HG03103 (cell line): Measurements from ENCODE around the gene SIK3.
A peak's percentile ranks its signal among the peaks of the same experiment; 100 is the strongest.

ENCODE experiments used
- ATAC-seq: cut with Tn5 transposase; IDR thresholded peaks from one replicate; pipeline ENCODE4 v1.9.1; 2021; ENCODE audit warnings: low read depth; ENCODE audit not compliant: unreplicated experiment

SIK3 gene

GRCh38 chr11:116936754-116937446 is 161.3 kb downstream of the SIK3 start:
- ATAC-seq: no peak

- no peak for ATAC-seq
Observed at GRCh38 chr11:116935514-116935913, 162.7 kb downstream of the SIK3 start.

- ATAC-seq: no peak
Observed at GRCh38 chr11:116935089-116935488, 163.1 kb downstream of the SIK3 start.

GRCh38 chr11:116933961-116934360 is 164.3 kb downstream of the SIK3 start:
- ATAC-seq: no peak

GRCh38 chr11:116932181-116932580 is 166.0 kb downstream of the SIK3 start:
- no peak for ATAC-seq

GRCh38 chr11:116931206-116931953 is 166.8 kb downstream of the SIK3 start:
- ATAC-seq: no peak

GRCh38 chr11:116930586-116930985 is 167.6 kb downstream of the SIK3 start:
- no peak for ATAC-seq

GRCh38 chr11:116930177-116930576 is 168.1 kb downstream of the SIK3 start:
- no peak for ATAC-seq

- no peak for ATAC-seq
Observed at GRCh38 chr11:116929414-116930090, 168.7 kb downstream of the SIK3 start.

GRCh38 chr11:116928845-116929244 is 169.4 kb downstream of the SIK3 start:
- no peak for ATAC-seq

GRCh38 chr11:116928102-116928777 is 170.0 kb downstream of the SIK3 start:
- ATAC-seq: peak; percentile 66

- no peak for ATAC-seq
Observed at GRCh38 chr11:116927163-116927974, 170.9 kb downstream of the SIK3 start.

GRCh38 chr11:116925050-116925449 is 173.2 kb downstream of the SIK3 start:
- ATAC-seq: no peak

- no peak for ATAC-seq
Observed at GRCh38 chr11:116918925-116919655, 179.1 kb downstream of the SIK3 start.

- no peak for ATAC-seq
Observed at GRCh38 chr11:116917632-116918031, 180.6 kb downstream of the SIK3 start.

GRCh38 chr11:116916886-116917285 is 181.3 kb downstream of the SIK3 start:
- ATAC-seq: no peak

- no peak for ATAC-seq
Observed at GRCh38 chr11:116916052-116916451, 182.2 kb downstream of the SIK3 start.

GRCh38 chr11:116913000-116913399 is 185.2 kb downstream of the SIK3 start:
- ATAC-seq: no peak

GRCh38 chr11:116911976-116912734 is 186.1 kb downstream of the SIK3 start:
- ATAC-seq: no peak
